NCI-H2081 treated with DMSO at 0.1 percent for 48 hours (cell line): ENCODE measurements around the gene WASF2.

Experiments
- DNase-seq: peaks from one replicate; lab custom pipeline; 2025; lab: John Stamatoyannopoulos, UW

Gene WASF2

DNA sequence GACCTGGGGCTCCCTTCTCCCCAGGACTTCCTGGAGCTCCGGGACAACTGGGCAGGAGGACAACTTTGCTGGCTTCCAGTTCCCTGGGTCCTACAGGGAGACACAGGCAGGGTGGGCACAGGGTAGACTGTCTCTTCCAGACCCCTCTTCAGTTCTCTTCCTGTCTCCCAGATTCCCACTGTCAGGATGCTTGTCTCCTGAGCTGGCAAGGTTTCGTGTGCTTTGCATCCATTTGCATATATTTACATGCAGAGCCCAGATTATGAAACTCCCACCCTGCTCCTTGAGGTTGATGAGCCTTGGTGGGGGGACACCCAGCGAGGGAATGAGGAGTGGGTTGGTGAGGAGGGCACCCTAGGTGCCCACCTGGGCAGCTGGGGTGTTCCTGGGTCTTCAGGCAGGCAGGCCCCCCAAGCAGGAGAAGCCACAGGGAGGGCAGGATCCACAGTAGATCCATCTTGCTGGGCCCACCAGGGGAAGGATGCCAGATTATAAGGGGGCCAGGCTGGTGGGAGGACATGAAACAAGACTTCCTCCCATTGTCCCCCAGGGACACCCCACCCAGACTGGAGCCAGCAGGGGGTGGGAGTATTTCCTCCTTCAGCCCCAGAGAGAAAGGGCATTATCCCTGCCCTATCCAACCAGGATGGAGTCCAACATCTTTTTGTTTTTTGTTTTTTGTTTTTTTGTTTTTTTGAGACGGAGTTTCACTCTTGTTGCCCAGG, 115.4 kb downstream of the WASF2 start, which contains the start of gene FCN3:
Gene FCN3, minus strand, starts transcription at position 463 of the 725 bp plus-strand sequence. Its CDS starts 6 bp downstream, at position 457.
- DNase-seq: no peak

GRCh38 chr1:27372808-27373690, 116.9 kb downstream of the WASF2 start:
- DNase-seq: no peak

GRCh38 chr1:27372022-27372807, 117.8 kb downstream of the WASF2 start:
- no peak for DNase-seq

GRCh38 chr1:27368869-27369582, 120.9 kb downstream of the WASF2 start:
- DNase-seq: no peak

DNA sequence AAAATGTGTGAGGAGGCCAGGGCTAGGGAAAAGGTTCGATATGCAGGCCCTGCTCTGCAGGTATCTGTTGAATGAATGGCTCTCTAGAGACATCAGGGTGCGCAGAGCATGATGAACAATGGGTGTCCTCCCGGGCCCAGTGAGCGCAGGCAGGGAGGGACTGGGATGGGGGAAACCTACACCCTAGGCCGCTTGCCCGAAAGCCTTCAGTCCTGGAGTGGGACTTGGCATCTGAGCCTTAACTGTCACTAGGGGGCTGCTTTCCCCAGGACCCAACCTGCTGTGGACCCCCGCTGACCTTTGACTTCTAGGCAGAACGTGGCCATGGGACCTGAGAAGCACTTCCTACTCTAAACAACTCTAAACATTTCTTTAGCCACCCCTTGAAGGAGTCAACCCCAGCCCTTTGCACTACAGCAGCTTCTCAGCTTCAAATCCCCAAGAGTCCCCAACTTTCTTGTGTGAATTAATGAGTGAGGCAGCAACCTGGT, 122.8 kb downstream of the WASF2 start:
- no peak for DNase-seq

- no peak for DNase-seq
These were observed 123.4 kb downstream of the WASF2 start, which contains the start of gene MAP3K6 for GRCh38 chr1:27366411-27367159. MAP3K6 (minus strand) TSS chr1:27366961; CDS start chr1:27366597, 364 bp downstream.

DNA sequence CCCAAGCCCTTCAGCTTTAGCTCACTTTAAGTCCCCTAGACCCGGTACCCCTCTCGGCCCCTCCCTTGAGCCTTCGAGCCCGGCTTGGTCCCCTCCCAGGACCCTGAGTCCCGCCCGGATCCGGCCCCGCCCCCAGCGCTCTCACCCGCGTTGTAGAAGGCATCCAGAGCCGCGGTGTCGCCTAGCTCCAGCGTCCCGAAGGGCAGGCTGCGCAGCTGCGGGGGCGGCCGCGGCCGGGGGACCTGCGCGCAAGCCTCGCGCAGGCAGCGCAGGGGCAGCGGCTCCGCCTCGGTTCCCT, 123.9 kb downstream of the WASF2 start:
- no peak for DNase-seq

DNA sequence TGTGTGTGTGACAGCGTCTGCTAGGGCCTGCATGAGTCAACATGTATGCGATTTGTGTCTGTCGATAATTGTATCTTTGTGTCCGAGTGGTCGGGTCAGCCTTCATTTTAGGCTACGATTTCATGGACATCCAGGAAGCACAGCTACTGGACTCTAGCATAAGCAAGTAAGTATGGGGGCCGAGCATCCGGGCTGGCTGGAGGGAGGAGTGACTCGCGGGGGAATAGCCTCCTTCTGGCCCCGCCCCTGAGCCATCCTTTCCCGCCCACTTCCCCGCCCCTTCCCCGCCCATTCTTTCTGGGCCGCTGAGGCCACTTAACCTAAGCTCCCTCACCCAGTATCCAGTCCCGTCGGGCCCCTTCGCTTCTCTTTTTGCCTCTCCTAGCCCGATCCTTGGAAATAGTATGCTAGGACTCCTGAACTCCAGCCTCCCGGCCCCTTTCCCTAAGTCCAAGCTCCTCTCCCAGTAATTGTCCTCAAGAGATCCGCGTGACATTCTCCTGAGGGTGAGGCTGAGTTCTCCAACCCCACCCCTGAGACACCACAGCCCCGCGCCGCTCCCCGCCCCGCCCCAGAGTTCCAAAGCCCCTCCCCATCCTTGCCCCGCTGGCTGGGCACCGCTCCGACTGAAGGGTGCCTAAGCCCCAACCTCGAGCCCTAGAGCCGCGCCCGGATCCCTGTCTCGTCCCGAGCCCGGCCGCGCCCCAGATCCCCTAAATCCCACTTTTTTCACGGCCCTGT, 124.4 kb downstream of the WASF2 start:
- no peak for DNase-seq

GRCh38 chr1:27364696-27365371, 125.1 kb downstream of the WASF2 start:
- no peak for DNase-seq

DNA sequence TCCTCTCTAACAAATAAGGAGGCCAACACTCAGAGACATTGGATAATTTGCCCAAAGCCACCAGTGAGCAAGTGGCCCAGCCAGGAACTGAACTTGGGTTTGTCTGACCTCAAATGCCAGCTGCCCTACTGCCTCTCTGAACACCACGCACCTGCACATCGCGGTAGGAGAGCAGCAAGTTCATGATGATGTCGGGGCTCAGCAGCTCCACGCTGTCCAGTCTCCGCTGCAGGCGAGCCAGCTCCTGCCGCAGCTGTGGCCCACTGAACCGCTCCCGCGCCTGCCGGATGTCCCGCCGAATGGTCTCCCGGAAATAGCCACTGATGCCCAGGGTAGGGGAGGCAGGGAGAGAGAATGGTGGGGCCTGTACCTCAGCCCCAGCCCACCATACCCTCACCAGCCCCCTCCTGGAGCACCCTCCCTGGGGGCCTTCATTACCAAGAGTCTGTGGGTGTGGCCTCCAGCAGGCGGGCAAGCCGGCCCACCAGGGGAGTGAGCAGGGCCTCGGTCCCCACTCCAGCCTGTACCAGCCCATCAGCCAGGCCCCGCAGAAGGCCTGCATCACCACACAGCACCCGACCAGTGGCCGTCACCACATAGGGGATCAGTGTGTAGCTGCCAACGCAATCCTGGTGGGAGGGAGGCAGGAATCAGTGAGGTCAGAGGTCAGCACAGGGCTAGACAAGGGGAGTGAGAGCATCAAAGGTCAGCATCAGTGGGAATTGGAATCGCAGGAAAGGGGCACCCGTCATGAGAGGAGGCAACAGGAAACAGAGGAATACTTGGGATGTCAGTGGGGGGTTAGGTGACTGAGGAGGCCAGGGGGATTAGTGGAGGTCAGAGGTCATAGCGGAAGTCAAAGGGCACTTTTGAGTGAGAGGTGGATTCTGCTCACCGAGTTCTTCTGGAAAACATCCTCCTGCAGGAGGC, 125.9 kb downstream of the WASF2 start:
- DNase-seq: no peak

GRCh38 chr1:27361553-27361952, 128.4 kb downstream of the WASF2 start:
- DNase-seq: no peak

- no peak for DNase-seq
These were observed 128.9 kb downstream of the WASF2 start for GRCh38 chr1:27361044-27361402.

DNA sequence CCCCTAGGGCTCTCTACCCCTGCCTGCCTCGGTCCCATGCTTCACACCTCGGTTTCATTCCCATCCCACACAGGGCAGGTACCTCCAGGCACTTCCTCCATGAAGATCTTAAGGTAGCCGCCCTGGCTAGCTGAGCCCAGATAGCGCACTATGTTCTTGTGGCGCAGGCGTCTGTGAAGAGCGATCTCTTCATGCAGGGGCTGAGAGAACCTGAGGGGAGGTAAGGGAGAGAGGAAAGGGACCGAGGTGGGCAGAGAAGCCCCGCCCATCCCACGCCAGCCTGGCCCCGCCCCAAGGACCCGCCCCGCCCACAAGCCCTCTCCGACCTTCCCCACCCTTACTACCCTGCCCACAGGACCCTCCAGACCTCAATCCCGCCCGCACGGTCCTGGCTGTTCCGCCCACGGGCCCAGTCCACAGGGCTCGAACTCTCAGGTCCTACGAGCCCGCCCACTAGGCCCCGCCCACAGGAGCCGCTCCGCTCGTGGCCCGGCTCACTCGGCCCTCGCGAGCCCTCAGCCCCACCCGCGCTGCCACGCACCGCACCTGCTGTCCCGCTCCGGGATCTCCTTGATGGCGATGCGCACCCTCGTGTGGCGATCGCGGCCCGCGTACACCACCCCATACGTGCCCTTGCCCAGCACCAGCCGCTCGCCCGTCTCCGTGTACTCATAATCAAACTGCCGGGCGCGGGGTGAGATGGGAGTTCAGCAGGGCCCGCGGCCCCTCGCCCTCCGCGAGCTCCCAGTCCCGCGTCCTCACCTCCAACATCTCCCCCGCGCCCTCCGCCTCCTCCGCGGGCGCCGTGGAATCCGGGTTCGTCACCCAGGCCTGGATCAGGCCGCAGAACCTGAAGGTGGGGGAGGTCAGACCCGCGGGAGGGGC, 129.6 kb downstream of the WASF2 start:
- no peak for DNase-seq

GRCh38 chr1:27359822-27360158, 130.2 kb downstream of the WASF2 start:
- no peak for DNase-seq

DNA sequence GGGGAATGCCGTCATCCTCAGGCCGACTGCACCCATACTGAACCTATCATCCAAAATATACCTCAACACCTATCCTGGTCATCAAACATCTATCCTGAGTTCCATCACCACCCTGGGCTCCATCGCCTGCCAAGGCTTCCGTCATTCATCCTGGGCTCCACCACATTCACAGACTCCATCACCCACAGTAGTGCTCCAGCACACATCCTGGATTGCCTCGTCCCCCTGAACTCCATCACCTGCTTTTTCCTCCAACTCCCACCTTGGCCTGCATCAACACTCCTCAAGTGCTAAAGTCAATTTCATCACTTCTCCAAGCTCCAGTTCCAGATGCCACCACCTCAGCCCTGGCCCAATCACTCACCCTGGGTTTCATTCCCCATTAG, 131.0 kb downstream of the WASF2 start:
- no peak for DNase-seq

- no peak for DNase-seq
These were observed 131.7 kb downstream of the WASF2 start for GRCh38 chr1:27358038-27358927.
